ENCODE data around the gene AFAP1L1. TPM values are rescaled to one million over a fixed set of nuclear protein-coding genes. Genes with fewer than 3 reads are reported as not detected.
"Not testable (repeated sequence)": the region's sequence is repeated elsewhere in the genome, so short reads cannot be mapped to it uniquely, and the experiment has no call there.

Gene AFAP1L1
- total RNA-seq, 1 donor from 2014 or later, result not detected

- Mint-ChIP-seq H3K9me3 (no peaks in the 10 kb centered on the region), H3K36me3 (ENCODE audit: low read depth) (peaks cover 2% of the 10 kb centered on the region), H3K27me3 (ENCODE audit: insufficient read depth) (peaks cover 34% of the 10 kb centered on the region), H3K27ac (no peak overlapping the region), H3K4me3 (no peak overlapping the region), H3K4me1 (ENCODE audit: low read depth) (peaks cover 5% of the 10 kb centered on the region)
- intact Hi-C loops (cut with micrococcal nuclease), result loop anchor here (10.0 kb wide), 1 partner anchor 83 kb away; no protein-coding TSS in a partner anchor
- no peak for DNase-seq (ENCODE audit: low spot score)
Observed at GRCh38 chr5:149267241-149267973, 4.3 kb upstream of the AFAP1L1 start.

- no peak for DNase-seq (ENCODE audit: low spot score)
- Mint-ChIP-seq H3K27ac (no peak overlapping the region), H3K4me3 (no peak overlapping the region), H3K27me3 (ENCODE audit: insufficient read depth) (peaks cover 44% of the 10 kb centered on the region), H3K36me3 (ENCODE audit: low read depth) (peaks cover 2% of the 10 kb centered on the region), H3K9me3 (no peaks in the 10 kb centered on the region), H3K4me1 (ENCODE audit: low read depth) (peaks cover 5% of the 10 kb centered on the region)
- intact Hi-C loops (cut with micrococcal nuclease), result loop anchor here (1.0 to 10.0 kb wide), 3 partner anchors 84 to 536 kb away; partner anchors contain the start of gene ABLIM3
Observed at GRCh38 chr5:149268928-149269557, 2.6 kb upstream of the AFAP1L1 start.

GRCh38 chr5:149271195-149271715 lies 404 bp upstream of the AFAP1L1 start:
- H3K27me3 Mint-ChIP-seq (ENCODE audit: insufficient read depth), result peaks cover 53% of the 10 kb centered on the region
- no peak for DNase-seq (ENCODE audit: low spot score)
- H3K9me3 Mint-ChIP-seq, result no peaks in the 10 kb centered on the region
- peaks cover 5% of the 10 kb centered on the region for H3K4me1 Mint-ChIP-seq (ENCODE audit: low read depth)
- H3K4me3 Mint-ChIP-seq, result peak overlapping the region; percentile 61
- no peak overlapping the region for H3K27ac Mint-ChIP-seq
- H3K36me3 Mint-ChIP-seq (ENCODE audit: low read depth), result peaks cover 2% of the 10 kb centered on the region
- intact Hi-C loops (cut with micrococcal nuclease), result no loop called here

GRCh38 chr5:149272781-149273180 lies 1.1 kb downstream of the AFAP1L1 start:
- H3K36me3 Mint-ChIP-seq (ENCODE audit: low read depth); H3K9me3 Mint-ChIP-seq; H3K27ac Mint-ChIP-seq; DNase-seq (ENCODE audit: low spot score); H3K4me3 Mint-ChIP-seq; H3K4me1 Mint-ChIP-seq (ENCODE audit: low read depth); intact Hi-C loops (cut with micrococcal nuclease): not testable (repeated sequence)
- H3K27me3 Mint-ChIP-seq (ENCODE audit: insufficient read depth), result peaks cover 58% of the 10 kb centered on the region

- intact Hi-C loops (cut with micrococcal nuclease), result no loop called here
- H3K36me3 Mint-ChIP-seq (ENCODE audit: low read depth), result peaks cover 2% of the 10 kb centered on the region
Observed at GRCh38 chr5:149273237-149273636, 1.6 kb downstream of the AFAP1L1 start.

GRCh38 chr5:149273950-149274349 lies 2.3 kb downstream of the AFAP1L1 start:
- intact Hi-C loops (cut with micrococcal nuclease), result no loop called here
- Mint-ChIP-seq H3K4me3 (no peak overlapping the region), H3K27ac (no peak overlapping the region), H3K9me3 (no peaks in the 10 kb centered on the region), H3K36me3 (ENCODE audit: low read depth) (peaks cover 2% of the 10 kb centered on the region), H3K27me3 (ENCODE audit: insufficient read depth) (peaks cover 64% of the 10 kb centered on the region), H3K4me1 (ENCODE audit: low read depth) (peaks cover 5% of the 10 kb centered on the region)
- no peak for DNase-seq (ENCODE audit: low spot score)

More at GRCh38 chr5:149273237-149273636, 1.6 kb downstream of the AFAP1L1 start:
- peaks cover 5% of the 10 kb centered on the region for H3K4me1 Mint-ChIP-seq (ENCODE audit: low read depth)
- no peaks in the 10 kb centered on the region for H3K9me3 Mint-ChIP-seq
- DNase-seq (ENCODE audit: low spot score), result no peak
- no peak overlapping the region for H3K27ac Mint-ChIP-seq
- peaks cover 63% of the 10 kb centered on the region for H3K27me3 Mint-ChIP-seq (ENCODE audit: insufficient read depth)
- H3K4me3 Mint-ChIP-seq, result no peak overlapping the region

GRCh38 chr5:149274939-149275338 lies 3.3 kb downstream of the AFAP1L1 start:
- intact Hi-C loops (cut with micrococcal nuclease), result no loop called here
- Mint-ChIP-seq H3K27me3 (ENCODE audit: insufficient read depth) (peaks cover 63% of the 10 kb centered on the region), H3K27ac (no peak overlapping the region), H3K4me3 (no peak overlapping the region), H3K4me1 (ENCODE audit: low read depth) (peaks cover 5% of the 10 kb centered on the region), H3K9me3 (no peaks in the 10 kb centered on the region), H3K36me3 (ENCODE audit: low read depth) (peaks cover 2% of the 10 kb centered on the region)
- no peak for DNase-seq (ENCODE audit: low spot score)

- Mint-ChIP-seq H3K36me3 (ENCODE audit: low read depth) (no peaks in the 10 kb centered on the region), H3K27me3 (ENCODE audit: insufficient read depth) (peaks cover 48% of the 10 kb centered on the region), H3K27ac (no peak overlapping the region), H3K4me1 (ENCODE audit: low read depth) (no peaks in the 10 kb centered on the region), H3K9me3 (no peaks in the 10 kb centered on the region), H3K4me3 (no peak overlapping the region)
- intact Hi-C loops (cut with micrococcal nuclease), result no loop called here
- no peak for DNase-seq (ENCODE audit: low spot score)
Observed at GRCh38 chr5:149277801-149278200, 6.1 kb downstream of the AFAP1L1 start.

GRCh38 chr5:149278451-149279210 lies 7.0 kb downstream of the AFAP1L1 start:
- Mint-ChIP-seq H3K9me3 (no peaks in the 10 kb centered on the region), H3K36me3 (ENCODE audit: low read depth) (no peaks in the 10 kb centered on the region), H3K27me3 (ENCODE audit: insufficient read depth) (peaks cover 43% of the 10 kb centered on the region), H3K4me3 (no peak overlapping the region), H3K27ac (no peak overlapping the region), H3K4me1 (ENCODE audit: low read depth) (no peaks in the 10 kb centered on the region)
- intact Hi-C loops (cut with micrococcal nuclease), result no loop called here
- no peak for DNase-seq (ENCODE audit: low spot score)

- no peak for DNase-seq (ENCODE audit: low spot score)
- no peaks in the 10 kb centered on the region for H3K36me3 Mint-ChIP-seq (ENCODE audit: low read depth)
- H3K9me3 Mint-ChIP-seq, result no peaks in the 10 kb centered on the region
- H3K4me3 Mint-ChIP-seq, result no peak overlapping the region
- intact Hi-C loops (cut with micrococcal nuclease), result no loop called here
- no peak overlapping the region for H3K27ac Mint-ChIP-seq
- peaks cover 39% of the 10 kb centered on the region for H3K27me3 Mint-ChIP-seq (ENCODE audit: insufficient read depth)
- H3K4me1 Mint-ChIP-seq (ENCODE audit: low read depth), result no peaks in the 10 kb centered on the region
Observed at GRCh38 chr5:149279661-149280060, 8.0 kb downstream of the AFAP1L1 start.

- Mint-ChIP-seq H3K4me3 (no peak overlapping the region), H3K4me1 (ENCODE audit: low read depth) (no peaks in the 10 kb centered on the region), H3K9me3 (no peaks in the 10 kb centered on the region), H3K36me3 (ENCODE audit: low read depth) (no peaks in the 10 kb centered on the region), H3K27ac (no peak overlapping the region), H3K27me3 (ENCODE audit: insufficient read depth) (peaks cover 37% of the 10 kb centered on the region)
- intact Hi-C loops (cut with micrococcal nuclease), result no loop called here
- DNase-seq (ENCODE audit: low spot score), result no peak
Observed at GRCh38 chr5:149280124-149280523, 8.5 kb downstream of the AFAP1L1 start.

- H3K27ac Mint-ChIP-seq, result no peak overlapping the region
- H3K4me3 Mint-ChIP-seq, result no peak overlapping the region
- no peak for DNase-seq (ENCODE audit: low spot score)
- H3K4me1 Mint-ChIP-seq (ENCODE audit: low read depth), result no peaks in the 10 kb centered on the region
- H3K9me3 Mint-ChIP-seq, result no peaks in the 10 kb centered on the region
- H3K27me3 Mint-ChIP-seq (ENCODE audit: insufficient read depth), result peaks cover 37% of the 10 kb centered on the region
- H3K36me3 Mint-ChIP-seq (ENCODE audit: low read depth), result no peaks in the 10 kb centered on the region
- intact Hi-C loops (cut with micrococcal nuclease), result no loop called here
Observed at GRCh38 chr5:149280802-149281201, 9.1 kb downstream of the AFAP1L1 start.

Measured in activated T-helper 1 cell treated with anti-CD3 and anti-CD28 coated beads, Interleukin-12 subunit alpha, Interleukin-12 subunit beta, Interleukin-2, Interleukin-4 antibody, amounts not matched to agents 30 ng/mL and 10 ng/mL and 1 ng/mL, durations not matched to agents 14 hours and 24 hours and 36 hours (primary cell).